ENCODE measurements around the gene FN3K.
A peak's percentile ranks its signal among the peaks of the same experiment; 100 is the strongest.

Gene FN3K

DNA sequence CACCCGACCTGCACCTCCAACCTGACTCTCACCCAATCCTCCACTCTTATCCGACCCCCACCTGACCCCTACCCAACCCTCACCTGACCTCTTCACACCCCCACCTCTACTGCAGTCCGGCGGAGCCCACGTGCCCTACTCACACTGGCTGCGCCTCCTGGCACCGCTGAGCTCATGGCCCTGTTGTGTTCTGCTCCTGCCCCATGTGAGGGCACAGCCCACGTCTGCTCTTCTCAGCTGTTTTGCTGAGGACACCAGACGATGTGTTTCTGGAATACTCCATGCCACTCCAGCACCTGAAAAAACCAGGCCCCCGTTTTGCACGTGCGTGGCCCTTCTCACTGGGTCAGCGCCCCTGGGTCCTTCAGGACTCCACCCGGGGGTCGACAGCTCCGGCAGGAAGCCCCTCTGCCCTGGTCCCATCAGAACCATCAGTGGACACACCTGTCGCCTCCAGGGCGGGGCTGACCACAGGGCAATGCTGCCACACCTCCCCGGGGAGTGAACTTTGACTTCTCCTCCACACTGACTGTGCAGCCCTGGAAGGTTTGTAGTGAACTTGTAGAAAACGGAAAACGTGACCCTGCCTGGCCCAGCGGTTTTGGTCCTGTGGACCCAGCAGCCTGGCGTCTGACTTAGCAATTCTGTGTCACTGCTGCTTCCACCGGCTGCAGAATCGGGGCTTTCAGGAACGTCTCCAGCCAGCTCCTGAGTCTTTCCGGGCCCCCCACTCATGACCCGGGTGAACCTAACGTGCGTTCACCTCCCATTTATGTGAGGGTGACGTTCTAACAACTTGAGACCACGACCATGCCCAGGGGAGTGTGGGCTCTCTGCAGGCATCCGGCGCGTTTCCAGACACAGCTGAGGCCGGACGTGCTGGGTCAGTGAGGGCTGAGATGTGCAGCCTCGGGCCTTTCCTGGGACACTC lies 31.2 kb upstream of the FN3K start:
- peak; percentile 37 for DNase-seq (ENCODE audit: low spot score)

GRCh38 chr17:82704886-82705285 lies 30.5 kb upstream of the FN3K start:
- DNase-seq (ENCODE audit: low spot score): no peak

DNA sequence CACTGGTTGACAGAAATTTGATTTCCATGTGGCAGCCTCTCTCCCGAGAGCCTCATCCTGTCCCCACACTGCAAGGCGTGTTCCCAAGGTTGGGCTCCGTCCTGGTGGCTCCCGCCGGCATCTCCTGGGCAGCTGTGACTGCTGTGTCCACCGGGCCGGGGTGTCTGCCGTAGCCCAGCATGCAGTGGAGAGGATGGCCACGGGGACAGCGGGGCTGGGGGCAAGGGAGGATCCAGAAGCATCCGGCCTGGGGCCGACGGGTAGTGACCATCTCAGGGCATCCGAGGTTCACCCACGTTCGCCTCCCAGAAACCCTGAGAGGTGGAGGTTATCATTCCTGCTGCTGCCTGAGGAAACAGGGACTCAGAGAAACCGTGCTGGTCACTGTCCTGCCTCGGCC lies 29.7 kb upstream of the FN3K start:
- no peak for DNase-seq (ENCODE audit: low spot score)

GRCh38 chr17:82709024-82709675 lies 26.3 kb upstream of the FN3K start:
- DNase-seq (ENCODE audit: low spot score): no peak

DNA sequence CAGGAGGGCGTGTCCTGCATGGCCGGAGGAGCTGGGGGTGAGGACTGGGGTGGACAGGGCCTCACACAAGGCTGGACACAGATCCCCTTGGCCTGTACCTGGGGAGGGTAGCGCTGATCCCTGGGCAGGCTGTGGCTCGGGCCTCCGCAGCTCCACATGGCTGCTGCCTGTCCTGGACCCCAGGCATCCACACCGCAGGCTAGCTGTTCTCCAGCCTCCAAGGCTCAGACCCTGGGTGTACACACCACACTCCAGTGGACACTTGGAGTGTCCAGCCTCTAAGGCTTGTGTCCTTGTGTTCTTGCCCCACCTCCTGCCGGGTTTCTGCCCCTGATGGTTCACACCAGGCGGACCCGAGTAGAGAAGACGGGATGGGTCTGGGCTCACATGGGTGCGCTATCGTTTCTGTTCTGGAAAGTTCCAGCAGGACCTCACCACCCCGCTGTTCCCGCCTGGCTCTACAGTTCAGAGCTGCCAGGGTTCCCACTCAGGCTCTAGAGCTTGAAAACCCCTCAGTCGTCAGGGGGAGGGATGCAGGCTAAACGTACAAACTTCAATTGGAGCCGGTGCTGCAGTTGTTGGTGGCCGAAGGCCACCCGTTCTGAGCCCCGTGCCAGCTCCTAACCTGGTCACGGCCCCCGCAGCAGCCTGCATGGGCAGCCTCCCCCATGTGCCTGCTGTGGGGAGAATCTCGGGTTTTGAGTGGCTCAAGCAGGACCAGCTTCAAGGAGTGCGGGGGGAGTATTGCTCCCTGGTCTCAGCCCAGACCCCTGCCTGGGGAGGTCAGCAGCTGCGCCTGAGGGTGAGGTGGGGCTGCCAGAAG lies 25.5 kb upstream of the FN3K start:
- no peak for DNase-seq (ENCODE audit: low spot score)

GRCh38 chr17:82710499-82711232 lies 24.7 kb upstream of the FN3K start:
- DNase-seq (ENCODE audit: low spot score): no peak

GRCh38 chr17:82713071-82713723 lies 22.2 kb upstream of the FN3K start:
- no peak for DNase-seq (ENCODE audit: low spot score)

GRCh38 chr17:82716203-82717010 lies 19.0 kb upstream of the FN3K start, which contains the start of gene FN3KRP:
FN3KRP (plus strand) TSS chr17:82716706; CDS start chr17:82716756, 50 bp downstream.
- peak; percentile 92 for DNase-seq (ENCODE audit: low spot score)

GRCh38 chr17:82718986-82719685 lies 16.3 kb upstream of the FN3K start:
- DNase-seq (ENCODE audit: low spot score): no peak

- no peak for DNase-seq (ENCODE audit: low spot score)
Measured at GRCh38 chr17:82720204-82720603, 15.2 kb upstream of the FN3K start.

- no peak for DNase-seq (ENCODE audit: low spot score)
Measured at GRCh38 chr17:82722341-82723013, 12.9 kb upstream of the FN3K start.

DNA sequence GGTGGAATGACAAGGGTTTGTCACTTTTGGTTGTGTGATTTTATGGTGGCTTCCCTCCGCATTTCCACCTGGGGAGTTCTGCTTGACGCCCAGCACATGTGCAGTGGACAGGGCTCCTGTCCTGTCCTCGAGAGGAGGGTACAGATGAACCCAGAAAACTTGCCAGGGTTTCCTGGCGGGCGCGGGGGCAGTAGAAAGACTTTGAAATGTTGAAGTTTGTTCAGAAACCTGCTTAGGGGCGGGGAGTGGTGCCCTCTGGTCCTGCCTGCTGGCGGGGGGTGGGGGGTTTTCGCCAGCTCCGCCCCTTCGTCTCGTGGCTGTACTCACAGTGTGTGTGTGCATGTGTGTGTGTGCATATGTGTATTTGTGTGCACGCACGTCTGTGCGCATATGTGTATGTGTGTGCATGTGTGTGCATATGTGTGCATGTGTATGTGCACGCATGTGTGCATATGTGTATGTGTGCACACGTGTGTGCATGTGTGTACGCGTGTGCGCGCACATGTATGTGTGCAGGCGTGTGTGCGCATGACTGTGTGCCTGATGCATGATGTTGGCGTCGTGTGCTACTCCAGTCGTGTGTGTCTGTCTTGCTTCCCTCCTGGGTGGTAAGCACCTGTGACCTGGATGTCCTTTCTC lies 12.1 kb upstream of the FN3K start:
- DNase-seq (ENCODE audit: low spot score): no peak

DNA sequence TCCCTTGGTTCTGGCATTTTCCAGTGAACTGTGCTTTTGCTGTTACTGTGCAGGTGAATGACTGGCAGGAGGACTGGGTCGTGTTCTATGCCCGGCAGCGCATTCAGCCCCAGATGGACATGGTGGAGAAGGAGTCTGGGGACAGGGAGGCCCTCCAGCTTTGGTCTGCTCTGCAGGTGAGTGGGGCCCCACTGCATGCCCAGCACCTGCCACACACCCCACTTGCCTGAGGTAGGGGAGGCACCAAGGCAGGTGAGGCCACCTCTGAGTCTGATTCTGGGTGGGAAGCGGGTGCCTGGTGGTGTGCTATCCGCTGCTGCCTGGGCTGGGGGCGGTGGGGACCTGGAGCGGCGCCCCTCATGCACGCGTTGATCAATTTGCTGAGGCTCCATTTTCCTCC lies 9.0 kb upstream of the FN3K start:
- DNase-seq (ENCODE audit: low spot score): no peak

GRCh38 chr17:82729479-82730260 lies 5.7 kb upstream of the FN3K start:
- DNase-seq (ENCODE audit: low spot score): no peak

DNA sequence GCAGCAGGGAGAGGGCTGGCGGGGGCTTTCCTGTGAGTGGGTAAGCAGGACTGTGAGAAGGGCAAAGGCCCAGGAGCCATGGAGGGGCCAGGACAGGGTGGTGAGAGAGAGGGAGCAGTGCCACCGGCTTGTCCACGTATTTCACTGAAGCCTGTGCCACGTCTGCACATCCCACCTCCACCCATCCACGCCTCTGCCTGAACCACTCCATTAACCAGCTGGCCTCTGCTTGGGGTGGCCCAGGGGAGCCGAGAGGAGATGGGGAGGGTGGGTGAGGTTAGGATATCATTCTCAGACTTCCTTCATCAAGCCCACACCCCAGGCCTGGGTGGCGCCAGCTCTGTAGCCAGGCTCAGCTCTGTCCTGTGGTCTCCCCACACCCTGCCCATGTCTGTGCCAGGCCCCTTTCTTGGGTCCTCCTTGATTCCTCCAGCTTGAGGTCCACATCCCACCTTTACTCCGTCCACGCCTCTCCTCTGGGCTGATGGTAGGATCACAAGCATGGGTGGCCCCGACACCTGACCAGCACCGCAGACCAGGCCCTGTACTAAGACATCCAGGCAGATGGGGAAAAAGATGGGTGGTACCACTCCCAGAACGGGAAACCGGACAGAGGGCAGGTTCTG lies 3.2 kb upstream of the FN3K start:
- DNase-seq (ENCODE audit: low spot score): no peak

- no peak for DNase-seq (ENCODE audit: low spot score)
Measured at GRCh38 chr17:82736511-82737185, 1.2 kb downstream of the FN3K start.
